Neural crest cell (in vitro differentiated cells): ENCODE measurements around the gene NSUN2. TPM values are rescaled to one million over a fixed set of nuclear protein-coding genes. Genes with fewer than 3 reads are reported as not detected.
A peak's percentile ranks its signal among the peaks of the same experiment; 100 is the strongest.

ENCODE experiments used
- DNase-seq: peaks from one replicate; pipeline ENCODE4 v3.0.0; 2021; ENCODE audit warnings: low read depth, mixed read lengths, low spot score
- H3K27ac Mint-ChIP-seq: one replicate; pipeline ENCODE4 v1.8.0; 2021; ENCODE audit warnings: mild to moderate bottlenecking, mixed read lengths; ENCODE audit not compliant: unreplicated experiment
- H3K27me3 Mint-ChIP-seq: 2 replicates; pipeline ENCODE4 v1.8.0; 2021; ENCODE audit warnings: low read depth, mild to moderate bottlenecking, mixed read lengths
- H3K36me3 Mint-ChIP-seq: 2 replicates; pipeline ENCODE4 v1.8.0; 2021; ENCODE audit warnings: low read depth, mild to moderate bottlenecking, mixed read lengths
- H3K4me1 Mint-ChIP-seq: 2 replicates; pipeline ENCODE4 v1.8.0; 2021; ENCODE audit warnings: mixed read lengths
- H3K4me3 Mint-ChIP-seq: one replicate; pipeline ENCODE4 v1.8.0; 2021; ENCODE audit warnings: mild to moderate bottlenecking, mixed read lengths
- H3K9me3 Mint-ChIP-seq: 2 replicates; pipeline ENCODE4 v1.8.0; 2021; ENCODE audit warnings: mixed read lengths
- CTCF ChIP-seq: fragments of 200-600 bp; sonication (generic); conservative IDR thresholded peaks from 2 replicates; pipeline ENCODE4 v1.5.0; 2021; ENCODE audit warnings: antibody characterized with exemption, mild to moderate bottlenecking
- total RNA-seq: library from RNA; stranded (reverse); gene quantifications from 2 replicates; pipeline ENCODE4 v1.2.1, GENCODE V29; 2021

The NSUN2 gene
- total RNA-seq, 1 donor from 2014 or later: 76.9 TPM

GRCh38 chr5:6644794-6645241, 12.0 kb upstream of the NSUN2 start:
- peaks cover 1% of the 10 kb centered on the region for H3K9me3 Mint-ChIP-seq
- no peaks in the 10 kb centered on the region for H3K4me1 Mint-ChIP-seq
- peaks cover 16% of the 10 kb centered on the region for H3K36me3 Mint-ChIP-seq
- H3K27me3 Mint-ChIP-seq: no peaks in the 10 kb centered on the region
- H3K4me3 Mint-ChIP-seq: no peak overlapping the region
- H3K27ac Mint-ChIP-seq: no peak overlapping the region
- no peak for DNase-seq
- TF ChIP-seq CTCF: no peak

DNA sequence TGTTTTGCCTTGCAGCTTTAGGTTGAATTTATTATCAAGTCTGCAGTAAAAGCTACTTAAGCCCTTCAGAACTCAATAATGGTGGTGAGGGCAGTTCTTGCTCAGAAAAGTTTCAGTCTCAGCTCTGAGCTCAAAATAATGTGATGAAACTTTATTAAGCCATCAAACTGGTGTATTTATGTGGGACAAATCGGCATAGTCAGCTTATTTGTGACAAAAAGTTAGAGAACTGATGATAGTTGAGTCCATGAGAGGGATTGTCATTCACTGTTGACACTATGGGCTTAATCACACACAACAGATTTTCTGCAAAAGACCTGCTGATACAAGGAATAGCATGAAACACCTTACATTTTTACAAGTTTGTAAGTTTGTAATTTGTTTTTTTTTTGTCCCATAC, 9.8 kb upstream of the NSUN2 start:
- TF ChIP-seq CTCF: no peak
- Mint-ChIP-seq H3K27me3 (no peaks in the 10 kb centered on the region), H3K9me3 (no peaks in the 10 kb centered on the region), H3K36me3 (peaks cover 10% of the 10 kb centered on the region), H3K4me1 (peaks cover under 1% of the 10 kb centered on the region), H3K27ac (no peak overlapping the region), H3K4me3 (no peak overlapping the region)
- no peak for DNase-seq

GRCh38 chr5:6638236-6638635, 5.4 kb upstream of the NSUN2 start:
- Mint-ChIP-seq H3K9me3 (no peaks in the 10 kb centered on the region), H3K36me3 (no peaks in the 10 kb centered on the region), H3K4me3 (no peak overlapping the region), H3K27me3 (no peaks in the 10 kb centered on the region), H3K27ac (no peak overlapping the region), H3K4me1 (peaks cover 19% of the 10 kb centered on the region)
- TF ChIP-seq CTCF: no peak
- DNase-seq: no peak

DNA sequence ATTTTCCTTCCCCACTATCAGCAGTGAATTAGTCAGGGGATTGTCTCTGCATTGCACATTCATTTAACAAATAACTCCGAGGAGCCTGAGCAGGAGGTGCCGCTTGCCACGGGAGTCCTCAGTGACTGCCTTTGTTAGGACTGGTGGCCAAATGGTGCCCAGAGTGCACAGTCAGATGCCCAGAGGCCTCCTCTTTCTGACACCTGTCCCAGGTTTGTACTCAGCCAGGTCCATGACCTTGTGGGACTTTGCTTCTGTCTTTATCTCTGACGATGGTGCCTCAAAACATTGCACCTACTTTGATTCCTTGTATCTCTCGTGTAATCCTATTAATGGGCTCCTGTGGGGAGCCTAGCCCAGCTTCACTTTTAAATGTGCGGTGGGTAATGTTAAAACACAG, 4.7 kb upstream of the NSUN2 start:
- no peaks in the 10 kb centered on the region for H3K36me3 Mint-ChIP-seq
- H3K27me3 Mint-ChIP-seq: no peaks in the 10 kb centered on the region
- DNase-seq: no peak
- H3K9me3 Mint-ChIP-seq: no peaks in the 10 kb centered on the region
- no peak overlapping the region for H3K27ac Mint-ChIP-seq
- peak overlapping the region; percentile 77 for H3K4me3 Mint-ChIP-seq
- H3K4me1 Mint-ChIP-seq: peaks cover 19% of the 10 kb centered on the region
- TF ChIP-seq CTCF: no peak

- H3K4me3 Mint-ChIP-seq: peak overlapping the region; percentile 77
- TF ChIP-seq CTCF: no peak
- H3K27ac Mint-ChIP-seq: peak overlapping the region; percentile 27
- peaks cover 24% of the 10 kb centered on the region for H3K4me1 Mint-ChIP-seq
- no peaks in the 10 kb centered on the region for H3K36me3 Mint-ChIP-seq
- H3K9me3 Mint-ChIP-seq: no peaks in the 10 kb centered on the region
- no peaks in the 10 kb centered on the region for H3K27me3 Mint-ChIP-seq
- DNase-seq: no peak
These were observed 4.2 kb upstream of the NSUN2 start for GRCh38 chr5:6637022-6637421.

- H3K4me3 Mint-ChIP-seq: peak overlapping the region; percentile 87
These were observed 3.4 kb upstream of the NSUN2 start for GRCh38 chr5:6636293-6636692.

More at GRCh38 chr5:6636293-6636692, 3.4 kb upstream of the NSUN2 start:
- no peak for TF ChIP-seq CTCF
- no peak overlapping the region for H3K27ac Mint-ChIP-seq
- no peak for DNase-seq
- peaks cover 30% of the 10 kb centered on the region for H3K4me1 Mint-ChIP-seq
- H3K27me3 Mint-ChIP-seq: no peaks in the 10 kb centered on the region
- H3K9me3 Mint-ChIP-seq: no peaks in the 10 kb centered on the region
- peaks cover 1% of the 10 kb centered on the region for H3K36me3 Mint-ChIP-seq
